Uterus (tissue), 4 donors: ENCODE measurements around the gene BDKRB1. TPM values are rescaled to one million over a fixed set of nuclear protein-coding genes. Genes with fewer than 3 reads are reported as not detected.
A peak's percentile ranks its signal among the peaks of the same experiment; 100 is the strongest.

ENCODE experiments used
- DNase-seq, 2 donors: peaks; one replicate each; pipeline ENCODE4 v3.0.0-alpha.2; 2019 to 2020
- H3K27ac ChIP-seq, 2 donors: fragments of 200-600 bp; sonication (generic); 1 replicate in 1 of 2; 2 replicates in 1 of 2; pipeline ENCODE4 v1.5.1; 2016 to 2018
- H3K27me3 ChIP-seq, 2 donors: fragments of 200-600 bp; sonication (generic); one replicate each; pipeline ENCODE4 v1.5.1; 2018 to 2019; ENCODE audit warnings: control low read depth in 1 of 2
- H3K36me3 ChIP-seq, 2 donors: fragments of 200-600 bp; sonication (generic); one replicate each; pipeline ENCODE4 v1.5.1; 2019; ENCODE audit warnings: control low read depth in 1 of 2
- H3K4me1 ChIP-seq, 2 donors: fragments of 200-600 bp; sonication (generic); one replicate each; pipeline ENCODE4 v1.5.1; 2018 to 2019; ENCODE audit warnings: control low read depth in 1 of 2
- H3K4me3 ChIP-seq, 2 donors: fragments of 200-600 bp; sonication (generic); 1 replicate in 1 of 2; 2 replicates in 1 of 2; pipeline ENCODE4 v1.5.1; 2018 to 2019; ENCODE audit warnings: mild to moderate bottlenecking in 1 of 2
- H3K9me3 ChIP-seq, 2 donors: fragments of 200-600 bp; sonication (generic); one replicate each; pipeline ENCODE4 v1.5.1; 2019; ENCODE audit warnings: control low read depth in 1 of 2
- POLR2A ChIP-seq, 2 donors: fragments of 450-650 bp; IDR thresholded peaks; one replicate each; pipeline ENCODE4 v1.6.1; 2016; ENCODE audit warnings: antibody characterized with exemption in 2 of 2, mild to moderate bottlenecking in 1 of 2, moderate library complexity in 1 of 2
- intact Hi-C: fragments of 100-400 bp; cut with DNase I; formaldehyde crosslinking; loops from one replicate; pipeline ENCODE4 v1.15.1; 2023; ENCODE audit warnings: low total_unique reads
- total RNA-seq, 4 donors: library from RNA; depleted of rRNA in 3 of 4; stranded (reverse); fragments of >200 nt in 3 of 4; gene quantifications; one replicate each; pipeline versions ENCODE4 v1.1.0 to v1.2.4, GENCODE V29; 2014 to 2023
- TF ChIP-seq, protein P1 (sequence below), 4 experiments: fragments of 200-600 bp in 2 of 4; fragments of 450-650 bp in 2 of 4; sonication (generic) in 2 of 4; IDR thresholded peaks; one replicate each; pipeline ENCODE4 v1.5.1; 2016 to 2019; ENCODE audit warnings: antibody characterized with exemption in 4 of 4, mild to moderate bottlenecking in 2 of 4, moderate library complexity in 1 of 4
- donor health status: DM: yes; HTN: yes; CAD: no.

The BDKRB1 gene
- total RNA-seq, 4 donors from 2014 or later, result 0.83 to 3.7 TPM; not detected in 2

DNA sequence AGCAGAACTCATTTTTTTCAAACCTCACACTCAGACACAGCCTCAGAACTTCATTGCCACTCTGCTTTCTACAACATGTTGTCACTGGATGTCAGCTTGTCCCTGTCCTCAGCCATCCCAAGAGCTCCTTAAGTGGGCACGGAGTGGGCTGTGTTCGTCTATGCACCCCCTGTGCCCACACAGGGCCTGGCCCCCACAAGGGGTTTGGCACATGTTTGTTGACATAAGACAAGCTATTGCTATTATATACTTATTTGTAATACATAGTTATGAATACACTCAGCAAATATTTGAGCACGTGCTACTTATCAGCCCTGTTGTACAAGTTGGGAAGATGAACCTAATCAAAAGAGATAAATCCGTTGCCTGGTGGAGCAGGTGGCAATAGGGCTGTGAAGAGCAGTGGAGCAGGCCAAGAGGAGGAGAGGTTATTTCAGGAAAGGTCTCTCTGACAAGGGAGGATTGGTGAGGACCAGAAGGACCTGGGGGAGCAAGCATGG lies 4.3 kb upstream of the BDKRB1 start:
- Histone ChIP-seq H3K27me3 (no peaks in the 10 kb centered on the region), H3K27ac (no peak overlapping the region), H3K4me3 (no peak overlapping the region), H3K9me3 (no peaks in the 10 kb centered on the region), H3K36me3 (no peaks in the 10 kb centered on the region), H3K4me1 (peaks cover 0 to 4% of the 10 kb centered on the region in 2 donors)
- no peak for TF ChIP-seq POLR2A (IDR thresholded peaks at IDR 0.05)
- TF ChIP-seq, protein P1, sequence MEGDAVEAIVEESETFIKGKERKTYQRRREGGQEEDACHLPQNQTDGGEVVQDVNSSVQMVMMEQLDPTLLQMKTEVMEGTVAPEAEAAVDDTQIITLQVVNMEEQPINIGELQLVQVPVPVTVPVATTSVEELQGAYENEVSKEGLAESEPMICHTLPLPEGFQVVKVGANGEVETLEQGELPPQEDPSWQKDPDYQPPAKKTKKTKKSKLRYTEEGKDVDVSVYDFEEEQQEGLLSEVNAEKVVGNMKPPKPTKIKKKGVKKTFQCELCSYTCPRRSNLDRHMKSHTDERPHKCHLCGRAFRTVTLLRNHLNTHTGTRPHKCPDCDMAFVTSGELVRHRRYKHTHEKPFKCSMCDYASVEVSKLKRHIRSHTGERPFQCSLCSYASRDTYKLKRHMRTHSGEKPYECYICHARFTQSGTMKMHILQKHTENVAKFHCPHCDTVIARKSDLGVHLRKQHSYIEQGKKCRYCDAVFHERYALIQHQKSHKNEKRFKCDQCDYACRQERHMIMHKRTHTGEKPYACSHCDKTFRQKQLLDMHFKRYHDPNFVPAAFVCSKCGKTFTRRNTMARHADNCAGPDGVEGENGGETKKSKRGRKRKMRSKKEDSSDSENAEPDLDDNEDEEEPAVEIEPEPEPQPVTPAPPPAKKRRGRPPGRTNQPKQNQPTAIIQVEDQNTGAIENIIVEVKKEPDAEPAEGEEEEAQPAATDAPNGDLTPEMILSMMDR (IDR thresholded peaks at IDR 0.05), result no peak
- intact Hi-C loops, result no loop called here
- DNase-seq, result no peak

DNA sequence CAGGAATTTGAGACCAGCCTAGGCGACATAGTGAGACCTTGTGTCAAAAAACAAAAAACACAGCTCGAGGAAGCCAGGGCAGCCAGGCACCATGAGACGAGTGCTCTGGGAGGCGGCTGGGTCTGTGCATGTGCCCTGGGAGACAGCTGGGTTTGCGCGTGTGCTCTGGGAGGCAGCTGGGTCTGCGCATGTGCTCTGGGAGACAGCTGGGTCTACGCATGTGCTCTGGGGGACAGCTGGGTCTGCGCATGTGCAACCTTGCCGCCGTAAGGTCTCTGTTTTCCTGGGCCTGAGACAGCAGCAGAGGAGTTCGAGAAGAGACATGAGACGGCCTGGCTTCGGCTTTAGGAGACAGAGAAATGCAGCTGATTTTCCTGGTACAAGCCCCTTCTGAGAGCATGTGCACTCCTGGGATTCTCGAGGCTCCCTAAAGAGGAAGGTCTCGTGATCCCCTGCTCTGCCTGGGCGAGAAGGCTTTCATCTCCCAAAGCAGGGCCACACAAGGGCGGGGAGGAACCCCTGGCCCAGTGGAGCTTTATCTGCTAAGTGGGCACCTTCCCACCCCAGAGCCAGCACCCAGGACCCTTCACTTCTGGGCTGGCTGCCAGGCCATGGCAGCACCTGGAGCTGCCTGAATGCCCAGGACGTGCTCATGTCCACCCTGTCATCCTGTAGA lies 3.5 kb upstream of the BDKRB1 start:
- TF ChIP-seq POLR2A (IDR thresholded peaks at IDR 0.05), result no peak
- TF ChIP-seq, protein P1 (IDR thresholded peaks at IDR 0.05), result no peak
- Histone ChIP-seq H3K4me3 (no peak overlapping the region), H3K4me1 (peaks cover 0 to 4% of the 10 kb centered on the region in 2 donors), H3K27me3 (no peaks in the 10 kb centered on the region), H3K27ac (no peak overlapping the region), H3K9me3 (no peaks in the 10 kb centered on the region), H3K36me3 (no peaks in the 10 kb centered on the region)
- intact Hi-C loops, result no loop called here
- no peak for DNase-seq

DNA sequence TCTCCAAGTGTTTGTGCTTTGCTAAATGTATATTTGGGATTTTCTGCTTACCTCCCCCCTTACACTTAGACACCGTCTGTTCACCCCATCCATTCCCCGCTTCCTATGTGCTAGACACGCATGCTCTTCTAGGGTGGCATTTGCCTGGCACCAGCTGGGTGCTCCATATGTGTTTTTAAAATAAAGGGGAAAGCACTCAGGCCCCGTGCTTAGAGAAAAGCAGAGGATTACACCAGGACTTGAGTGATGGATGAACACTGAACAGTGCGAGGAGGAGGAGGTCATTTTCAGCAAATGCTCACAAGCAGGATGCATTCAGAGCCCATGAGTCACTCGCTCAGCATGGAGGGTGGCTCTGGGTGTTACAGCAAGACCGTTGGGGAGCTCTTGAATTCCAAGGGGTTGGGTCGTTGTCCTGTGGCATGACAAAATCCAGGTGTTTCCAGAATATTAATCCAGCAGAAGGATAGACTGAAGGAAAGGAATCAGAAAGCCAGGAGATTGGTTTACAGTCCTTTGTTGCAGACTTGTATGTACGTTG lies 2.9 kb upstream of the BDKRB1 start:
- Histone ChIP-seq H3K4me1 (peaks cover 0 to 4% of the 10 kb centered on the region in 2 donors), H3K36me3 (no peaks in the 10 kb centered on the region), H3K27me3 (no peaks in the 10 kb centered on the region), H3K27ac (no peak overlapping the region), H3K9me3 (no peaks in the 10 kb centered on the region), H3K4me3 (no peak overlapping the region)
- peak in 1 of 2 donors; percentile 48 for DNase-seq
- TF ChIP-seq, protein P1 (IDR thresholded peaks at IDR 0.05), result no peak
- no peak for TF ChIP-seq POLR2A (IDR thresholded peaks at IDR 0.05)
- intact Hi-C loops, result no loop called here

DNA sequence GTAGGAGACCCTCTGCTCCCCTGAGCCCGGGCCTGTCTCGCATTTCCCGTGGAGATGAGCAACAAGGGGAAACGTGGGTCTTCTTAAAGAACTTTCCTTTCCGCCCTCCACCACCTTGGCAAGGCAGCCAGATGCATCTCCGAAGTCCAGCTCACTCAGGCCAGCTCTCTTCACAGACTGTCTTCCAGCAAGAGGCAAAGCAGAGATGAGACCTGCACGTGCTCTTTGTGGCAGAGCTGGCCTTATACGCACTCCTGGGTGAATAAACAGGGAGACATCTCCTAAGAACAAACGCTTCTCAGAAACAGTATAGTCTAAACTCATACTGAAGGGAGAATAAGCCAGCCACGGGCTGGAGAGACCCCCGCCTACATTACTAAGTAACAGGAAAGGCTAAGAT lies 1.3 kb upstream of the BDKRB1 start:
- H3K27ac ChIP-seq, result peak overlapping the region; percentile 35 to 64
- H3K9me3 ChIP-seq, result no peaks in the 10 kb centered on the region
- TF ChIP-seq, protein P1 (IDR thresholded peaks at IDR 0.05), result no peak
- TF ChIP-seq POLR2A (IDR thresholded peaks at IDR 0.05), result no peak
- DNase-seq, result no peak
- H3K27me3 ChIP-seq, result no peaks in the 10 kb centered on the region
- intact Hi-C loops, result no loop called here
- H3K4me3 ChIP-seq, result no peak overlapping the region
- peaks cover 0 to 4% of the 10 kb centered on the region in 2 donors for H3K4me1 ChIP-seq
- H3K36me3 ChIP-seq, result no peaks in the 10 kb centered on the region

DNA sequence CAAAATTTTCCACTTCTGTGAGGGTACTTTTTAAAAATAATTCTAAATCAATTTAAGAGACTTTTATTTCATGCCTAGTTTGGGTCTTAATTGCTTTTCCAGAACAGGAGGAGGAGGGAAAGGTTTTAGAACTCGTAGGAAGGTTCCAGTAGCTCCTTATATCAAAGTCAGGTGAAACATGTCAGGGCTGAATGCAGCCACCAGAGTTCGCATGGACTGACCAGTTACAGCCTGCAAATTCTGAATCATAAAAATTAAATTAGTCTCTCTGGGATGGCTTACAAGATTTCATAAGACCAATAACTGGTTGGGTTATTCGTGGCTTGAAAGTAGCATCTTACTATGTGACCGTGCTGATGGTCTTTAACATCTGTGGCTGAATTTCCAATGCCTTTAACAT lies 397 bp downstream of the BDKRB1 start:
- Histone ChIP-seq H3K4me1 (peaks cover 0 to 4% of the 10 kb centered on the region in 2 donors), H3K4me3 (no peak overlapping the region), H3K27me3 (no peaks in the 10 kb centered on the region), H3K27ac (peak overlapping the region; percentile 64 to 77), H3K9me3 (no peaks in the 10 kb centered on the region), H3K36me3 (no peaks in the 10 kb centered on the region)
- no peak for DNase-seq
- intact Hi-C loops, result no loop called here
- no peak for TF ChIP-seq POLR2A (IDR thresholded peaks at IDR 0.05)
- TF ChIP-seq, protein P1 (IDR thresholded peaks at IDR 0.05), result peak in 2 of 4 experiments; percentile 10 to 15
